ENCODE results near the gene PER3.

DNA sequence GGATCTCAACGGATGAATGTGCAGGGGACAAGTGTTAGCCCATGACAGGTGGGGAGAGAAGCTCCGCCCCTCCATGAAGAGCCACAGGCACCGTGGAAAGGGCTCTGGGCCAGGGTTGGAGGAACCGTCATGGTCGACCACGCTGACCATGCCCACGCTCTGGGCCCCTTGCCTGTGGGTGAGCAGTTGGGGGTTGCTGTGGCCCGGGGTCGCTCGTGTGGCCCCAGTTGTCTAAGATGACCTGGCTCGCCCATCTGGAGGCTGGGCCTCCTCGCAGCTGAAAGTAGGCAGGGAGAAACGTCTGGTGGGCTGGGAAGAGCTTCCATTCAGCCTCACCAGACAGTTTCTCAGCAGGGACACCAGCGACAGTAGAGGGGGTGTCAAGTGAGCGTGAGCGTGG, 81.9 kb downstream of the PER3 start:
- TF ChIP-seq, protein P1, sequence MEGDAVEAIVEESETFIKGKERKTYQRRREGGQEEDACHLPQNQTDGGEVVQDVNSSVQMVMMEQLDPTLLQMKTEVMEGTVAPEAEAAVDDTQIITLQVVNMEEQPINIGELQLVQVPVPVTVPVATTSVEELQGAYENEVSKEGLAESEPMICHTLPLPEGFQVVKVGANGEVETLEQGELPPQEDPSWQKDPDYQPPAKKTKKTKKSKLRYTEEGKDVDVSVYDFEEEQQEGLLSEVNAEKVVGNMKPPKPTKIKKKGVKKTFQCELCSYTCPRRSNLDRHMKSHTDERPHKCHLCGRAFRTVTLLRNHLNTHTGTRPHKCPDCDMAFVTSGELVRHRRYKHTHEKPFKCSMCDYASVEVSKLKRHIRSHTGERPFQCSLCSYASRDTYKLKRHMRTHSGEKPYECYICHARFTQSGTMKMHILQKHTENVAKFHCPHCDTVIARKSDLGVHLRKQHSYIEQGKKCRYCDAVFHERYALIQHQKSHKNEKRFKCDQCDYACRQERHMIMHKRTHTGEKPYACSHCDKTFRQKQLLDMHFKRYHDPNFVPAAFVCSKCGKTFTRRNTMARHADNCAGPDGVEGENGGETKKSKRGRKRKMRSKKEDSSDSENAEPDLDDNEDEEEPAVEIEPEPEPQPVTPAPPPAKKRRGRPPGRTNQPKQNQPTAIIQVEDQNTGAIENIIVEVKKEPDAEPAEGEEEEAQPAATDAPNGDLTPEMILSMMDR (IDR thresholded peaks at IDR 0.05; ENCODE audit: borderline replicate concordance, extremely low read depth, low read length, poor library complexity, severe bottlenecking), result no peak
- no peak for TF ChIP-seq EZH2 (IDR thresholded peaks at IDR 0.05; ENCODE audit: borderline replicate concordance, low read depth, low read length, severe bottlenecking)
